GM23338 (cell line): ENCODE measurements around the gene ZFP36.

Experiments
- CREB1 ChIP-seq: fragments of 250-450 bp; sonication (Bioruptor Pico); IDR thresholded peaks from 2 replicates; pipeline ENCODE4 v1.5.0; 2020; ENCODE audit warnings: low read depth, mild to moderate bottlenecking, moderate library complexity
- CTCF ChIP-seq, 2 experiments: fragments of 200-600 bp in 1 of 2; sonication (generic) in 1 of 2; conservative IDR thresholded peaks; 2 replicates each; pipeline versions ENCODE4 v1.5.1 to v1.6.1; 2016 to 2017; ENCODE audit warnings: antibody characterized with exemption in 2 of 2, low read depth in 2 of 2, mild to moderate bottlenecking in 2 of 2, moderate library complexity in 1 of 2
- ETS1 ChIP-seq: IDR thresholded peaks from 2 replicates; pipeline ENCODE4 v1.6.1; 2016; ENCODE audit warnings: antibody characterized with exemption
- EZH2 ChIP-seq: fragments of 200-600 bp; sonication (generic); IDR thresholded peaks from one replicate; pipeline ENCODE4 v1.8.0; 2017; ENCODE audit warnings: antibody characterized with exemption, mild to moderate bottlenecking, low read depth; ENCODE audit not compliant: unreplicated experiment
- EZH2phosphoT487 ChIP-seq: fragments of 200-600 bp; sonication (generic); IDR thresholded peaks from one replicate; pipeline ENCODE4 v1.8.1; 2018; ENCODE audit warnings: antibody characterized with exemption; ENCODE audit not compliant: unreplicated experiment
- JUNB ChIP-seq: IDR thresholded peaks from one replicate; pipeline ENCODE4 v1.6.1; 2016; ENCODE audit warnings: antibody characterized with exemption; ENCODE audit not compliant: unreplicated experiment
- POLR2AphosphoS5 ChIP-seq: IDR thresholded peaks from 2 replicates; pipeline ENCODE4 v1.6.1; 2016; ENCODE audit warnings: antibody characterized with exemption, low read depth
- STAT1 ChIP-seq: IDR thresholded peaks from one replicate; pipeline ENCODE4 v1.6.1; 2016; ENCODE audit warnings: antibody characterized with exemption; ENCODE audit not compliant: unreplicated experiment
- ZNF114 ChIP-seq: fragments of 250-450 bp; sonication (Bioruptor Pico); IDR thresholded peaks from 2 replicates; pipeline ENCODE4 v1.5.0; 2020; ENCODE audit warnings: mild to moderate bottlenecking, moderate library complexity
- ZNF331 ChIP-seq: fragments of 250-450 bp; sonication (Bioruptor Pico); IDR thresholded peaks from 2 replicates; pipeline ENCODE4 v1.5.0; 2020; ENCODE audit warnings: low read depth, mild to moderate bottlenecking, moderate library complexity
- TF ChIP-seq, protein P1 (sequence below): IDR thresholded peaks from one replicate; pipeline ENCODE4 v1.6.1; 2018; ENCODE audit warnings: antibody characterized with exemption; ENCODE audit not compliant: unreplicated experiment

DNA sequence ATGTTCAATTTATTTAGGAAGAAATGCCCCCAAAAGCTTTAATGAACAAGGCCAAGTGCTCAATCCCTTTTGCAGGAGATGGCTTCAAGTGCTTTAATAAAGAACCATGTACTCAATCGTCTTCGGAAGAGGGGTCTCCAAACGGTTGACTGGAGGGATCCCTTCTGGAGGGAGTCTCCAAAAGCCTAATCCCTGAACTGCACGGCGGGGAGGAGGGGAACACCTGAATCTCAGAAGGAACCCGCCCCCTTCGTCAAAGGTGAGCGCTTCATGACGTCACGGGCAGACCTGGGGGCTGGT is 16.2 kb upstream of the ZFP36 start:
- TF ChIP-seq CTCF (conservative IDR thresholded peaks at IDR 0.05; ENCODE audit: low read depth in 2 of 2) = no peak
- TF ChIP-seq POLR2AphosphoS5 = no peak
- TF ChIP-seq ZNF331 (CRISPR knock-in tag) = 0 out of 2 replicates have a peak, but pooled peaks have one; percentile 30
- TF ChIP-seq EZH2 = no peak
- TF ChIP-seq CREB1 (CRISPR knock-in tag) = peak; percentile 99
- TF ChIP-seq, protein P1, sequence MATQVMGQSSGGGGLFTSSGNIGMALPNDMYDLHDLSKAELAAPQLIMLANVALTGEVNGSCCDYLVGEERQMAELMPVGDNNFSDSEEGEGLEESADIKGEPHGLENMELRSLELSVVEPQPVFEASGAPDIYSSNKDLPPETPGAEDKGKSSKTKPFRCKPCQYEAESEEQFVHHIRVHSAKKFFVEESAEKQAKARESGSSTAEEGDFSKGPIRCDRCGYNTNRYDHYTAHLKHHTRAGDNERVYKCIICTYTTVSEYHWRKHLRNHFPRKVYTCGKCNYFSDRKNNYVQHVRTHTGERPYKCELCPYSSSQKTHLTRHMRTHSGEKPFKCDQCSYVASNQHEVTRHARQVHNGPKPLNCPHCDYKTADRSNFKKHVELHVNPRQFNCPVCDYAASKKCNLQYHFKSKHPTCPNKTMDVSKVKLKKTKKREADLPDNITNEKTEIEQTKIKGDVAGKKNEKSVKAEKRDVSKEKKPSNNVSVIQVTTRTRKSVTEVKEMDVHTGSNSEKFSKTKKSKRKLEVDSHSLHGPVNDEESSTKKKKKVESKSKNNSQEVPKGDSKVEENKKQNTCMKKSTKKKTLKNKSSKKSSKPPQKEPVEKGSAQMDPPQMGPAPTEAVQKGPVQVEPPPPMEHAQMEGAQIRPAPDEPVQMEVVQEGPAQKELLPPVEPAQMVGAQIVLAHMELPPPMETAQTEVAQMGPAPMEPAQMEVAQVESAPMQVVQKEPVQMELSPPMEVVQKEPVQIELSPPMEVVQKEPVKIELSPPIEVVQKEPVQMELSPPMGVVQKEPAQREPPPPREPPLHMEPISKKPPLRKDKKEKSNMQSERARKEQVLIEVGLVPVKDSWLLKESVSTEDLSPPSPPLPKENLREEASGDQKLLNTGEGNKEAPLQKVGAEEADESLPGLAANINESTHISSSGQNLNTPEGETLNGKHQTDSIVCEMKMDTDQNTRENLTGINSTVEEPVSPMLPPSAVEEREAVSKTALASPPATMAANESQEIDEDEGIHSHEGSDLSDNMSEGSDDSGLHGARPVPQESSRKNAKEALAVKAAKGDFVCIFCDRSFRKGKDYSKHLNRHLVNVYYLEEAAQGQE = no peak
- TF ChIP-seq EZH2phosphoT487 = no peak
- no peak for TF ChIP-seq JUNB
- TF ChIP-seq STAT1 = no peak
- TF ChIP-seq ETS1 = no peak
- TF ChIP-seq ZNF114 (CRISPR knock-in tag) = no peak
